ENCODE results near the gene NXN.

DNA sequence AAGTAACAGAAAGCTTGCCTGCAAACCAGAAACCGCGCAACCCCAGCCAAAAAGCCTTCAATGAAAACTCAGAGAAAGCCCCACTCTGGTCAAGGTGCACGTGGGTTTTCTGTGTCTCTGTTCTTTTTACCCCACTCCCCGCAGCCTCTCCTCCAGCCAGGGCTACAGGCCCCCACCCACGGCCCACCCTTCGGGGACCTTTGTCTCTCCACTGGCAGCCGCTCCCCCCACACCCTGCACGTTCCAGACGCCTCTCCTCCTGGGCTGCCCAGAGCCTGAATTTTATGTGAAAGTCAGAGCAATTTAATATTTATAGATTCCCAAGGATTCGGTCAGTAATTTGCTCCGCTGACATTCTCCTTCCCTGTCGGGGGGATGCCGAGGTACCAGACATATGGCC is 173.2 kb downstream of the NXN start:
- TF ChIP-seq, protein P1, sequence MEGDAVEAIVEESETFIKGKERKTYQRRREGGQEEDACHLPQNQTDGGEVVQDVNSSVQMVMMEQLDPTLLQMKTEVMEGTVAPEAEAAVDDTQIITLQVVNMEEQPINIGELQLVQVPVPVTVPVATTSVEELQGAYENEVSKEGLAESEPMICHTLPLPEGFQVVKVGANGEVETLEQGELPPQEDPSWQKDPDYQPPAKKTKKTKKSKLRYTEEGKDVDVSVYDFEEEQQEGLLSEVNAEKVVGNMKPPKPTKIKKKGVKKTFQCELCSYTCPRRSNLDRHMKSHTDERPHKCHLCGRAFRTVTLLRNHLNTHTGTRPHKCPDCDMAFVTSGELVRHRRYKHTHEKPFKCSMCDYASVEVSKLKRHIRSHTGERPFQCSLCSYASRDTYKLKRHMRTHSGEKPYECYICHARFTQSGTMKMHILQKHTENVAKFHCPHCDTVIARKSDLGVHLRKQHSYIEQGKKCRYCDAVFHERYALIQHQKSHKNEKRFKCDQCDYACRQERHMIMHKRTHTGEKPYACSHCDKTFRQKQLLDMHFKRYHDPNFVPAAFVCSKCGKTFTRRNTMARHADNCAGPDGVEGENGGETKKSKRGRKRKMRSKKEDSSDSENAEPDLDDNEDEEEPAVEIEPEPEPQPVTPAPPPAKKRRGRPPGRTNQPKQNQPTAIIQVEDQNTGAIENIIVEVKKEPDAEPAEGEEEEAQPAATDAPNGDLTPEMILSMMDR (IDR thresholded peaks at IDR 0.05): no peak
- TF ChIP-seq POLR2AphosphoS5 (IDR thresholded peaks at IDR 0.05) (no peak), EP300 (IDR thresholded peaks at IDR 0.05; ENCODE audit: low read depth) (no peak), POLR2A (IDR thresholded peaks at IDR 0.05) (no peak)

Data from transverse colon (tissue), 4 donors.